Endothelial cell of umbilical vein (primary cell): ENCODE data around the gene MAN1A2. TPM values are rescaled to one million over a fixed set of nuclear protein-coding genes. Genes with fewer than 3 reads are reported as not detected.

Experiments
- BruUV-seq: library from RNA; stranded (reverse); fragments of 400-500 nt; replicated peaks from 2 replicates; lab custom pipeline; 2021; lab: Mats Ljungman, UMichigan
- CTCF ChIA-PET: fragments of 300-600, 350-600 bp; sonication (Branson Sonifier 250); formaldehyde crosslinking; loops from one replicate; lab custom pipeline; 2021; ENCODE audit warnings: antibody characterized with exemption, inconsistent platforms; lab: Charles Lee
- POLR2A ChIA-PET: fragments of 300-600, 350-600 bp; sonication (Branson Sonifier 250); formaldehyde crosslinking; loops from one replicate; lab custom pipeline; 2021; ENCODE audit warnings: antibody characterized with exemption, inconsistent platforms; lab: Charles Lee
- DNase-seq: peaks from one replicate; pipeline ENCODE4 v3.0.0-alpha.2; 2011; ENCODE audit warnings: low read depth, low spot score
- FAIRE-seq: peaks from 2 replicates; lab custom pipeline; 2011; peaks lifted over from hg19 to GRCh38; lab: Jason Lieb, UNC
- H2AFZ ChIP-seq: 2 replicates; pipeline ENCODE4 v1.6.0; 2012; ENCODE audit warnings: low read depth, low read length, control low read depth, inconsistent platforms
- H3K27ac ChIP-seq: 2 replicates; pipeline ENCODE4 v1.5.1; 2011; ENCODE audit warnings: low read depth, mild to moderate bottlenecking, control low read depth, low read length, moderate library complexity; ENCODE audit not compliant: insufficient read depth
- H3K27me3 ChIP-seq, 2 experiments: 2 replicates each; pipeline versions ENCODE4 v1.6.0 to v1.6.1; 2011; ENCODE audit warnings: low read length in 2 of 2, mixed read lengths in 1 of 2; ENCODE audit not compliant: control insufficient read depth in 2 of 2, insufficient read depth in 2 of 2
- H3K36me3 ChIP-seq, 2 experiments: 2 replicates in 1 of 2; 3 replicates in 1 of 2; pipeline ENCODE4 v1.5.1; 2011; ENCODE audit warnings: low read length in 2 of 2, mild to moderate bottlenecking in 1 of 2, moderate library complexity in 1 of 2; ENCODE audit not compliant: control insufficient read depth in 2 of 2, insufficient read depth in 2 of 2; ENCODE audit errors: extremely low read depth in 1 of 2
- H3K4me1 ChIP-seq: 3 replicates; pipeline ENCODE4 v1.5.1; 2011; ENCODE audit warnings: mild to moderate bottlenecking, low read length; ENCODE audit not compliant: control insufficient read depth, insufficient read depth; ENCODE audit errors: extremely low read depth
- H3K4me2 ChIP-seq: 2 replicates; pipeline ENCODE4 v1.6.1; 2011; ENCODE audit warnings: low read length, control low read depth, mixed read lengths; ENCODE audit not compliant: insufficient read depth
- H3K4me3 ChIP-seq, 3 experiments: fragments of 200-600 bp in 1 of 3; sonication (generic), shearing (Covaris generic) in 1 of 3; replicated peaks in 1 of 3; 2 replicates each; pipeline ENCODE4 v1.5.1; 2011 to 2016; ENCODE audit warnings: control low read depth in 3 of 3, low read length in 3 of 3, mild to moderate bottlenecking in 2 of 3, inconsistent platforms in 1 of 3, low read depth in 1 of 3, moderate library complexity in 1 of 3; ENCODE audit not compliant: insufficient read depth in 1 of 3
- H3K79me2 ChIP-seq: 2 replicates; pipeline ENCODE4 v1.6.0; 2012; ENCODE audit warnings: low read length, inconsistent platforms; ENCODE audit not compliant: control insufficient read depth, insufficient read depth
- H3K9ac ChIP-seq: replicated peaks from 2 replicates; pipeline ENCODE3; 2011; ENCODE audit warnings: low read length, control low read depth; ENCODE audit not compliant: insufficient read depth; ENCODE audit errors: extremely low read depth
- H3K9me1 ChIP-seq: replicated peaks from 3 replicates; pipeline ENCODE4 v1.6.0; 2011; ENCODE audit warnings: mild to moderate bottlenecking, low read length; ENCODE audit not compliant: control insufficient read depth, insufficient read depth; ENCODE audit errors: extremely low read depth
- H3K9me3 ChIP-seq: replicated peaks from 2 replicates; pipeline ENCODE4 v1.5.1; 2012; ENCODE audit warnings: low read length, inconsistent platforms; ENCODE audit not compliant: control insufficient read depth, insufficient read depth
- H4K20me1 ChIP-seq: replicated peaks from 2 replicates; pipeline ENCODE3; 2011; ENCODE audit warnings: mild to moderate bottlenecking, low read length; ENCODE audit not compliant: control insufficient read depth, insufficient read depth; ENCODE audit errors: extremely low read depth
- CTCF ChIP-seq, 2 donors: IDR thresholded peaks; 1 replicate in 1 of 2; 2 replicates in 1 of 2; pipeline ENCODE4 v1.5.1; 2011; ENCODE audit warnings: low read length in 2 of 2, mild to moderate bottlenecking in 2 of 2, moderate library complexity in 2 of 2, control low read depth in 1 of 2, inconsistent platforms in 1 of 2, low read depth in 1 of 2; ENCODE audit not compliant: insufficient read depth in 1 of 2; ENCODE audit errors: extremely low read depth in 1 of 2
- EZH2 ChIP-seq: IDR thresholded peaks from 2 replicates; pipeline ENCODE4 v1.6.1; 2012; ENCODE audit warnings: borderline replicate concordance, low read depth, mild to moderate bottlenecking, moderate library complexity, low read length, inconsistent platforms; ENCODE audit not compliant: severe bottlenecking
- FOS ChIP-seq: IDR thresholded peaks from 2 replicates; pipeline ENCODE4 v1.6.1; 2011; ENCODE audit warnings: mild to moderate bottlenecking, low read length, moderate library complexity, borderline replicate concordance; ENCODE audit not compliant: insufficient read depth
- GATA2 ChIP-seq: IDR thresholded peaks from 2 replicates; pipeline ENCODE4 v1.7.0; 2011; ENCODE audit warnings: low read depth, mild to moderate bottlenecking, moderate library complexity, mixed read lengths, low read length; ENCODE audit not compliant: insufficient read length, insufficient read depth
- JUN ChIP-seq: IDR thresholded peaks from 2 replicates; pipeline ENCODE4 v1.6.1; 2011; ENCODE audit warnings: borderline replicate concordance, low read depth; ENCODE audit not compliant: insufficient read length, insufficient read depth
- MAX ChIP-seq: IDR thresholded peaks from 2 replicates; pipeline ENCODE4 v1.6.1; 2011; ENCODE audit not compliant: insufficient read depth, insufficient read length
- MYC ChIP-seq: IDR thresholded peaks from one replicate; pipeline ENCODE4 v1.6.1; 2011; ENCODE audit warnings: mild to moderate bottlenecking, low read depth, low read length
- POLR2A ChIP-seq: IDR thresholded peaks from 2 replicates; pipeline ENCODE4 v1.6.1; 2012; ENCODE audit warnings: low read depth, mild to moderate bottlenecking, control low read depth, low read length
- POLR2AphosphoS5 ChIP-seq: IDR thresholded peaks from 2 replicates; pipeline ENCODE4 v1.6.1; 2012; ENCODE audit warnings: low read depth, mild to moderate bottlenecking, control low read depth, low read length, moderate library complexity; ENCODE audit not compliant: insufficient read depth
- dilution Hi-C: fragments of 300-500 bp; cut with MboI; formaldehyde crosslinking; loops from one replicate; pipeline ENCODE4 v1.15.0; 2019; ENCODE audit warnings: low sequenced_read_pairs; ENCODE audit not compliant: extremely low pct_ligation_motif_present
- intact Hi-C: fragments of 100-400 bp; cut with micrococcal nuclease; formaldehyde crosslinking; loops from one replicate; pipeline ENCODE4 v1.10.0; 2022
- polyA plus RNA-seq, 4 experiments: library from polyadenylated mRNA; depleted of rRNA in 3 of 4; stranded (reverse) in 3 of 4; unstranded in 1 of 4; fragments of >200 nt; gene quantifications; 2 replicates each; pipeline versions ENCODE4 v1.2.1 to v1.2.3, GENCODE V29; 2011 to 2012; ENCODE audit warnings: missing spikeins in 1 of 4
- total RNA-seq: library from RNA; stranded (reverse); gene quantifications from 2 replicates; pipeline ENCODE4 v1.2.3, GENCODE V29; 2021

MAN1A2 gene
- total and polyA plus RNA-seq, 2 donors (not counting 3 experiments of a cell fraction or from before 2014, with no cell fraction given) = 13.5 to 36.2 TPM

- Histone ChIP-seq H3K4me1 (peaks cover 20% of the 10 kb centered on the region), H3K9ac (no peak overlapping the region), H3K4me3 (no peak overlapping the region), H3K4me2 (no peak overlapping the region), H3K9me1 (no peaks in the 10 kb centered on the region), H3K36me3 (no peaks in the 10 kb centered on the region), H3K27me3 (no peaks in the 10 kb centered on the region), H3K27ac (no peak overlapping the region), H3K79me2 (peaks cover 68% of the 10 kb centered on the region), H4K20me1 (peaks cover 8% of the 10 kb centered on the region), H3K9me3 (no peaks in the 10 kb centered on the region), H2AFZ (no peak overlapping the region)
- no peak for FAIRE-seq
- dilution Hi-C loops = no loop called here
- ChIA-PET POLR2A (no interaction called here), CTCF (interaction anchor here (0.6 kb wide), 1 partner anchor 12 kb away, joined by 3 read pairs; no protein-coding TSS in a partner anchor)
- no TSS peak for BruUV-seq
- TF ChIP-seq GATA2 (no peak), POLR2A (no peak), POLR2AphosphoS5 (no peak), MYC (no peak), MAX (no peak), FOS (no peak), JUN (no peak), CTCF (IDR thresholded peaks at IDR 0.05; ENCODE audit: extremely low read depth in 1 of 2, insufficient read depth in 1 of 2, low read depth in 1 of 2, low read length in 2 of 2) (no peak), EZH2 (no peak)
- intact Hi-C loops = loop anchor here (5.0 kb wide), 1 partner anchor 59 kb away; no protein-coding TSS in a partner anchor
- no peak for DNase-seq
Observed at GRCh38 chr1:117372863-117373412, 5.7 kb downstream of the MAN1A2 start.
